ENCODE data around the gene ZNF593OS. TPM values are rescaled to one million over a fixed set of nuclear protein-coding genes. Genes with fewer than 3 reads are reported as not detected.

The ZNF593OS gene
- total RNA-seq, 1 donor from 2014 or later = not detected

GRCh38 chr1:26166719-26167281, 4.8 kb downstream of the ZNF593OS start:
- Histone ChIP-seq H3K4me1 (peaks cover 18% of the 10 kb centered on the region), H3K36me3 (no peaks in the 10 kb centered on the region), H3K4me3 (no peak overlapping the region), H3K9me3 (no peaks in the 10 kb centered on the region), H3K27ac (no peak overlapping the region), H3K27me3 (no peaks in the 10 kb centered on the region)
- DNase-seq (no peak), ATAC-seq (no peak)
- intact Hi-C loops (cut with DNase I) = no loop called here
- TF ChIP-seq CTCF (IDR thresholded peaks at IDR 0.05) = no peak

- intact Hi-C loops (cut with DNase I) = no loop called here
- no peak for TF ChIP-seq CTCF (IDR thresholded peaks at IDR 0.05)
- H3K27ac ChIP-seq = no peak overlapping the region
- no peak overlapping the region for H3K4me3 ChIP-seq
- DNase-seq (no peak), ATAC-seq (no peak)
- peaks cover 6% of the 10 kb centered on the region for H3K27me3 ChIP-seq
- peaks cover 19% of the 10 kb centered on the region for H3K4me1 ChIP-seq
- no peaks in the 10 kb centered on the region for H3K9me3 ChIP-seq
- H3K36me3 ChIP-seq = no peaks in the 10 kb centered on the region
Measured at GRCh38 chr1:26164861-26165842, 6.5 kb downstream of the ZNF593OS start.

- H3K27ac ChIP-seq = no peak overlapping the region
- H3K9me3 ChIP-seq = no peaks in the 10 kb centered on the region
- H3K27me3 ChIP-seq = peaks cover 6% of the 10 kb centered on the region
- H3K36me3 ChIP-seq = no peaks in the 10 kb centered on the region
- intact Hi-C loops (cut with DNase I) = no loop called here
- peak; percentile 64 for TF ChIP-seq CTCF (IDR thresholded peaks at IDR 0.05)
- peak overlapping the region; percentile 25 for H3K4me3 ChIP-seq
- ATAC-seq (peak; percentile 71), DNase-seq (peak; percentile 72)
- peaks cover 19% of the 10 kb centered on the region for H3K4me1 ChIP-seq
Measured at GRCh38 chr1:26164036-26164860, 7.4 kb downstream of the ZNF593OS start.

- peaks cover 19% of the 10 kb centered on the region for H3K4me1 ChIP-seq
- DNase-seq (no peak), ATAC-seq (no peak)
- H3K4me3 ChIP-seq = peak overlapping the region; percentile 25
- H3K27me3 ChIP-seq = peaks cover 6% of the 10 kb centered on the region
- H3K9me3 ChIP-seq = no peaks in the 10 kb centered on the region
- intact Hi-C loops (cut with DNase I) = no loop called here
- H3K27ac ChIP-seq = no peak overlapping the region
- TF ChIP-seq CTCF (IDR thresholded peaks at IDR 0.05) = no peak
- H3K36me3 ChIP-seq = no peaks in the 10 kb centered on the region
Measured at GRCh38 chr1:26163684-26164035, 8.0 kb downstream of the ZNF593OS start.

GRCh38 chr1:26162220-26162709, 9.4 kb downstream of the ZNF593OS start:
- ATAC-seq = no peak
- DNase-seq = no peak
- no peak for TF ChIP-seq CTCF (IDR thresholded peaks at IDR 0.05)
- Histone ChIP-seq H3K4me3 (peak overlapping the region; percentile 59), H3K4me1 (peaks cover 19% of the 10 kb centered on the region), H3K9me3 (no peaks in the 10 kb centered on the region), H3K27ac (no peak overlapping the region), H3K27me3 (peaks cover 6% of the 10 kb centered on the region), H3K36me3 (no peaks in the 10 kb centered on the region)
- intact Hi-C loops (cut with DNase I) = no loop called here
